ENCODE results near the gene DNAI1. TPM values are rescaled to one million over a fixed set of nuclear protein-coding genes. Genes with fewer than 3 reads are reported as not detected.

The DNAI1 gene
- total RNA-seq, 1 experiment from 2014 or later = 2.2 TPM

DNA sequence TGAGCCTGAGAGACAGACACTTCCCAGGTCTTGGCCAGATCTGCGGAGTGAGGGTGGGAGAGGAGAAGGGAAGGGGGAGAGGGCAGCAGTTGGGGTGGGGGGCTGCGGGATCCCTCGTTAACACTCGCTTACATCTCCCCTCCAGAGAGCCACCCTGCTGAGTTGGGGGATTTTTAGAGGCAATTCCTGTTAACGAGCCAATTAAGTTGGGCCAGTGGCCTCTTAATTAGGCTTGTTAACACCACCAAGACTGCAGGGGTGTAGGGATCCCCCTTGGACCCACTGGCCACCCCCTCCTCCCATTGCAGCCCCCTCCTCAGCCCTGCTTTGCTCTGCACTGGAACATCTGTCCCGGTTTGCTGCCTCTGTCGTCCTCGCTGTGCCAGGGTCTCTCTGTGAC lies 107.3 kb downstream of the DNAI1 start:
- Histone ChIP-seq H3K27me3 (ENCODE audit: control insufficient read depth, insufficient read depth, low read length) (no peaks in the 10 kb centered on the region), H3K4me1 (ENCODE audit: control insufficient read depth, insufficient read depth, low read length) (no peaks in the 10 kb centered on the region), H3K9me3 (ENCODE audit: control insufficient read depth, insufficient read depth, low read depth, low read length) (no peaks in the 10 kb centered on the region), H3K4me3 (ENCODE audit: low read depth in 2 of 2, low read length in 2 of 2) (no peak overlapping the region), H3K27ac (ENCODE audit: low read length) (no peak overlapping the region), H3K36me3 (ENCODE audit: control insufficient read depth, insufficient read depth, low read length) (no peaks in the 10 kb centered on the region)
- in situ Hi-C loops (cut with HindIII; ENCODE audit: low pct_unique_long_range_greater_than_20kb, low sequenced_read_pairs) (no loop called here), intact Hi-C loops (cut with micrococcal nuclease; ENCODE audit: unreplicated experiment) (no loop called here)
- no TSS peak for BruUV-seq (replicated peaks)
- POLR2A ChIA-PET = no interaction called here
- ATAC-seq (no peak), DNase-seq (ENCODE audit: low read depth, low spot score) (no peak)
- CTCF ChIA-PET = no interaction called here
- TF ChIP-seq SIN3A (IDR thresholded peaks at IDR 0.05; ENCODE audit: borderline replicate concordance, insufficient read depth, low read depth, low read length) (no peak), TCF7L2 (IDR thresholded peaks at IDR 0.05; ENCODE audit: low read depth, low read length) (no peak), POLR2AphosphoS5 (IDR thresholded peaks at IDR 0.05; ENCODE audit: low read depth, low read length) (no peak)
- TF ChIP-seq, protein P1, sequence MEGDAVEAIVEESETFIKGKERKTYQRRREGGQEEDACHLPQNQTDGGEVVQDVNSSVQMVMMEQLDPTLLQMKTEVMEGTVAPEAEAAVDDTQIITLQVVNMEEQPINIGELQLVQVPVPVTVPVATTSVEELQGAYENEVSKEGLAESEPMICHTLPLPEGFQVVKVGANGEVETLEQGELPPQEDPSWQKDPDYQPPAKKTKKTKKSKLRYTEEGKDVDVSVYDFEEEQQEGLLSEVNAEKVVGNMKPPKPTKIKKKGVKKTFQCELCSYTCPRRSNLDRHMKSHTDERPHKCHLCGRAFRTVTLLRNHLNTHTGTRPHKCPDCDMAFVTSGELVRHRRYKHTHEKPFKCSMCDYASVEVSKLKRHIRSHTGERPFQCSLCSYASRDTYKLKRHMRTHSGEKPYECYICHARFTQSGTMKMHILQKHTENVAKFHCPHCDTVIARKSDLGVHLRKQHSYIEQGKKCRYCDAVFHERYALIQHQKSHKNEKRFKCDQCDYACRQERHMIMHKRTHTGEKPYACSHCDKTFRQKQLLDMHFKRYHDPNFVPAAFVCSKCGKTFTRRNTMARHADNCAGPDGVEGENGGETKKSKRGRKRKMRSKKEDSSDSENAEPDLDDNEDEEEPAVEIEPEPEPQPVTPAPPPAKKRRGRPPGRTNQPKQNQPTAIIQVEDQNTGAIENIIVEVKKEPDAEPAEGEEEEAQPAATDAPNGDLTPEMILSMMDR (IDR thresholded peaks at IDR 0.05) = no peak
- TF ChIP-seq, protein P2, sequence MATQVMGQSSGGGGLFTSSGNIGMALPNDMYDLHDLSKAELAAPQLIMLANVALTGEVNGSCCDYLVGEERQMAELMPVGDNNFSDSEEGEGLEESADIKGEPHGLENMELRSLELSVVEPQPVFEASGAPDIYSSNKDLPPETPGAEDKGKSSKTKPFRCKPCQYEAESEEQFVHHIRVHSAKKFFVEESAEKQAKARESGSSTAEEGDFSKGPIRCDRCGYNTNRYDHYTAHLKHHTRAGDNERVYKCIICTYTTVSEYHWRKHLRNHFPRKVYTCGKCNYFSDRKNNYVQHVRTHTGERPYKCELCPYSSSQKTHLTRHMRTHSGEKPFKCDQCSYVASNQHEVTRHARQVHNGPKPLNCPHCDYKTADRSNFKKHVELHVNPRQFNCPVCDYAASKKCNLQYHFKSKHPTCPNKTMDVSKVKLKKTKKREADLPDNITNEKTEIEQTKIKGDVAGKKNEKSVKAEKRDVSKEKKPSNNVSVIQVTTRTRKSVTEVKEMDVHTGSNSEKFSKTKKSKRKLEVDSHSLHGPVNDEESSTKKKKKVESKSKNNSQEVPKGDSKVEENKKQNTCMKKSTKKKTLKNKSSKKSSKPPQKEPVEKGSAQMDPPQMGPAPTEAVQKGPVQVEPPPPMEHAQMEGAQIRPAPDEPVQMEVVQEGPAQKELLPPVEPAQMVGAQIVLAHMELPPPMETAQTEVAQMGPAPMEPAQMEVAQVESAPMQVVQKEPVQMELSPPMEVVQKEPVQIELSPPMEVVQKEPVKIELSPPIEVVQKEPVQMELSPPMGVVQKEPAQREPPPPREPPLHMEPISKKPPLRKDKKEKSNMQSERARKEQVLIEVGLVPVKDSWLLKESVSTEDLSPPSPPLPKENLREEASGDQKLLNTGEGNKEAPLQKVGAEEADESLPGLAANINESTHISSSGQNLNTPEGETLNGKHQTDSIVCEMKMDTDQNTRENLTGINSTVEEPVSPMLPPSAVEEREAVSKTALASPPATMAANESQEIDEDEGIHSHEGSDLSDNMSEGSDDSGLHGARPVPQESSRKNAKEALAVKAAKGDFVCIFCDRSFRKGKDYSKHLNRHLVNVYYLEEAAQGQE (IDR thresholded peaks at IDR 0.05; ENCODE audit: insufficient read depth in 1 of 2, low read depth in 2 of 2, low read length in 1 of 2) = no peak

DNA sequence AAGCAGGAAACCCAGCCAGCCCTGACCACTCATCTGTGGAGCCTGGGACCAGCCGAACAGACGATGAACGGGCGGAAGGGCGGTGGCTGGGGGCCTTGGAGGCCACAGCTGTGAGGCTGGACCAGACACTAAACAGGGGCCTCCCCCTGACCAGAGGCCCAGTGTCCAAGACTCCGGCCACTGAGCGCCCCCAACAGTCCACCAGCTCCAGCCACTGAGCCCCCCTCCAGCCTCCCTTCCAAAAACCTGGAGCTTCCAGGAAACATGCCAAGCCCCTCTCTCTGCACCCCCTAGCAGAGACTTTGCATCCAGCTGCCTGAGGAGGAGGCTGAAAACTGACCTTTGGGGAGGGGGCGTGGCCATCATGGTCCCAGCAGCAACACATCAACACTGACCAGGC lies 107.7 kb downstream of the DNAI1 start:
- no peak for ATAC-seq
- in situ Hi-C loops (cut with HindIII; ENCODE audit: low pct_unique_long_range_greater_than_20kb, low sequenced_read_pairs) (no loop called here), intact Hi-C loops (cut with micrococcal nuclease; ENCODE audit: unreplicated experiment) (no loop called here)
- no peaks in the 10 kb centered on the region for H3K4me1 ChIP-seq (ENCODE audit: control insufficient read depth, insufficient read depth, low read length)
- no peaks in the 10 kb centered on the region for H3K9me3 ChIP-seq (ENCODE audit: control insufficient read depth, insufficient read depth, low read depth, low read length)
- no peak for DNase-seq (ENCODE audit: low read depth, low spot score)
- ChIA-PET POLR2A (no interaction called here), CTCF (no interaction called here)
- no peak overlapping the region for H3K4me3 ChIP-seq (ENCODE audit: low read depth in 2 of 2, low read length in 2 of 2)
- H3K27ac ChIP-seq (ENCODE audit: low read length) = no peak overlapping the region
- TF ChIP-seq, protein P1 (IDR thresholded peaks at IDR 0.05) = no peak
- TF ChIP-seq TCF7L2 (IDR thresholded peaks at IDR 0.05; ENCODE audit: low read depth, low read length) (no peak), POLR2AphosphoS5 (IDR thresholded peaks at IDR 0.05; ENCODE audit: low read depth, low read length) (no peak), SIN3A (IDR thresholded peaks at IDR 0.05; ENCODE audit: borderline replicate concordance, insufficient read depth, low read depth, low read length) (no peak)
- TF ChIP-seq, protein P2 (IDR thresholded peaks at IDR 0.05; ENCODE audit: insufficient read depth in 1 of 2, low read depth in 2 of 2, low read length in 1 of 2) = no peak
- no TSS peak for BruUV-seq (replicated peaks)
- no peaks in the 10 kb centered on the region for H3K27me3 ChIP-seq (ENCODE audit: control insufficient read depth, insufficient read depth, low read length)
- no peaks in the 10 kb centered on the region for H3K36me3 ChIP-seq (ENCODE audit: control insufficient read depth, insufficient read depth, low read length)
